Coronary artery (tissue), 2 donors: ENCODE results near the gene NME5.

Experiments used
- DNase-seq: peaks from one replicate; pipeline ENCODE4 v3.0.0-alpha.2; 2017; ENCODE audit warnings: low spot score
- H3K27ac ChIP-seq, 2 donors: fragments of 200-600 bp; sonication (generic); one replicate each; pipeline ENCODE4 v1.5.1; 2016 to 2019
- H3K4me3 ChIP-seq: fragments of 200-600 bp; sonication (generic); 2 replicates; pipeline ENCODE4 v1.5.1; 2016; ENCODE audit warnings: mild to moderate bottlenecking, moderate library complexity
- CTCF ChIP-seq: fragments of 200-600 bp; sonication (generic); IDR thresholded peaks from one replicate; pipeline ENCODE4 v1.5.1; 2019; ENCODE audit warnings: antibody characterized with exemption

NME5 gene, protein sequence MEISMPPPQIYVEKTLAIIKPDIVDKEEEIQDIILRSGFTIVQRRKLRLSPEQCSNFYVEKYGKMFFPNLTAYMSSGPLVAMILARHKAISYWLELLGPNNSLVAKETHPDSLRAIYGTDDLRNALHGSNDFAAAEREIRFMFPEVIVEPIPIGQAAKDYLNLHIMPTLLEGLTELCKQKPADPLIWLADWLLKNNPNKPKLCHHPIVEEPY

DNA sequence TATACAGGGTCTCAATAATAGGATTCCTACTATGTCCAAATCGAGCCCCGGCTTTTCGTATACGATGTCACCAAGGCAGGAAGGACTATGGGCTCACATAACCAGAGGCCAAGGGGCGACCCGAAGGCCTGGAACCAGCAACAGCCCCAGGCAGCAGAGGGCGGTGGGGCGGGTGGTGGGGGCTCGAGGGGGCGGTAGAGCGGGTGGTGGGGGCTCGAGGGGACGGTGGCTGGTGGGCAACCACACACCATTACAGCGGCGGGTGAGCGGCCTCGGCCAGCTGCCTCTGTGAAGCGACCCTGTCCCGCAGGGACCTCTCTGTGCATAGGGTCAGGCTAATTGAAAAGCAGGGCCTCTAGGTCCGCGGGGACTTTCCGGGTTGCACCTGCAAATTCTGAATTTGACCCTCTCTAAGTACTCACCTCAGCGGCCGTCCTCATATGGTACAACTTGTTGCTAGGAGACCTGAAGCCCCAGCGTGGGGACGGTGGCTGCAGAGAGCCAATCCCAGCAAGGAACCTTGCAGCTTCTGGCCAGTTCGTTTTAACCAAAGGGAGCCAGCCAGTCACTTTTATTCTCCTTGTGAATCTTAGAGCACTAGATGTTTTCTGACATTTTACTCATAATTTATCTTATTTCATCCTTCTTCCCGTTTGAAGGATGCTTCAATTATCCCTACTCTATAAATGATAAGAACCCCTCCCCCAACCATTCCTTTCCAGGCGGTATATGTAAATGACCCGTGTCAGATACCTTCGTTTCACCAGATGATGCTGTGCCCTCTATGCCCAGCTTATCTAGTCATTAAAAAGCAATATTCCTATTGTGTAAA, at the start of gene NME5:
Gene NME5 (minus strand): TSS at position 480 of the 832 bp plus-strand sequence. CDS start 648 bp downstream, outside the sequence.
- DNase-seq = no peak
- no peak for TF ChIP-seq CTCF
- Histone ChIP-seq H3K27ac (no peak within 1 kb of the TSS), H3K4me3 (peak within 1 kb of the TSS; percentile 70)

DNA sequence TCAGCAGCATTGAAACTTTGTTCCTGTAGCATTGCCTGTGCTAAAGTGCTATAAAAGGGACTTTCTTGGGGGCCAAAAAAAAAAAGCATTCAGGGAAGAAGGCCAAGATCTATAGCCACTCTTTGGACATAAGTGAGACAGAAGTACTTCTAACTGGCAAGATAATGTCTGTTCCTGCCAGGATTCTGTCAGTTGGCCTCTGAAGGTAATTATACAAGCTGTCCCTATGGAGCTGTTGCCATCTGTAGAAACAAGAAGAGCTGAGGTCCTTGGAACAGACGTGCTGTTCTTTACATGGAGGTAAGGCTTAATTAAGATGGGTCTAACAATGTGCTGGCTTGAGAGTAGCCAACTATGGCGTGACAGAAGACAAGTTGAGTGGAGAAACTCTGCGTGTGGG, 49.4 kb upstream of the NME5 start:
- H3K4me3 ChIP-seq = no peak overlapping the region
- TF ChIP-seq CTCF = no peak
- H3K27ac ChIP-seq = no peak overlapping the region
- no peak for DNase-seq

GRCh38 chr5:138186002-138186447, 46.8 kb upstream of the NME5 start:
- no peak overlapping the region for H3K27ac ChIP-seq
- no peak for TF ChIP-seq CTCF
- no peak overlapping the region for H3K4me3 ChIP-seq
- no peak for DNase-seq

GRCh38 chr5:138182808-138183207, 43.6 kb upstream of the NME5 start:
- H3K27ac ChIP-seq = no peak overlapping the region
- H3K4me3 ChIP-seq = no peak overlapping the region
- TF ChIP-seq CTCF = no peak
- DNase-seq = no peak

DNA sequence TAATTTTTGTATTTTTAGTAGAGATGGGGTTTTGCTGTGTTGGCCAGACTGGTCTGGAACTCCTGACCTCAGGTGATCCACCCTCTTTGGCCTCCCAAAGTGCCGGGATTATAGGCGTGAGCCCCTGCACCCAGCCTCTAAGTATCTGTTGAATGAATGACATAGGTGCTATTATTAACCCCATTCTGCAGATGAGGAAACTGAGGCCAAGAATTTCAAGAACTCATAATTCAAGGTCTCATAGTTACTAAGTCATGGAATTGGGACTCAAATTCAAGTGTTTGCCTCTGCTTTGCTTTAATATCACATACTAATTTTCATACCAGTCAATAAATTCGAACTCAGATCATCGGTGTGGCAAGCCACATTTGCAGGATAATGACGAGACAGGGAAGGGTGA, 41.6 kb upstream of the NME5 start:
- no peak for TF ChIP-seq CTCF
- Histone ChIP-seq H3K4me3 (no peak overlapping the region), H3K27ac (no peak overlapping the region)
- no peak for DNase-seq

DNA sequence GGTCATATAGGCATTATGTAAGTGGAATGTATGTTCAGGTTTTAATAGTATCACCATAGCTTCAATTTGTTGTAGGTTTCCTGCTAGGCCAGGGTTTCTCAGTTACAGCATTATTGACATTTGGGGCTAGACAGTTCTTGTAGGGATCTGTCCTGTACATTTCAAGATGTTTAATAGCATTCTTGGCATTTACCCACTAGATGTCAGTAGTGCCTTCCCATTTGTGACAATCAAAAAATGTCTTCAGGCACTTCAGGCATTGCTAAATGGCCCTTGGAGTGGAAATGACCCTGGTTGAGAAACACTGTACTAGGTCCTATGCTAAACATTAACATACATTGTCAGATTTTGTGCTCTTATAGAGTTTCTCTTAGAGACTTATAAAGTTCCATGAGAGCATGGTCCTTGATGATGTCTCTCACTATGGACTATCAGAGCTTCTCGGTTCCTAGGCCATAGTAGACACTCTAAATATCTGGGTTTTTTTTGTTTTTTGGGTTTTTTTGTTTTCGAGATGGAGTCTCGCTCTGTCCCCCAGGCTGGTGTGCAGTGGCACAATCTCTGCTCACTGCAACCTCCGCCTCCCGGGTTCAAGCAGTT, 41.1 kb upstream of the NME5 start:
- H3K27ac ChIP-seq = no peak overlapping the region
- H3K4me3 ChIP-seq = no peak overlapping the region
- no peak for TF ChIP-seq CTCF
- no peak for DNase-seq
